ENCODE data around the gene ARMC8.

The ARMC8 gene

GRCh38 chr3:138329127-138329983 lies 142.3 kb downstream of the ARMC8 start, which contains the start of gene NME9:
Gene NME9, minus strand, starts transcription at chr3:138329851. Its CDS starts 516 bp downstream, at chr3:138329335.
- Histone ChIP-seq H3K4me3 (ENCODE audit: low read depth, low read length) (peak within 1 kb of the TSS; percentile 72), H3K27me3 (ENCODE audit: control insufficient read depth, insufficient read depth, low read length) (peaks cover 7% of the 10 kb centered on the region; the same call in 1 of the 2 replicates), H3K9ac (ENCODE audit: low read depth, low read length) (no peak within 1 kb of the TSS), H3K9me3 (ENCODE audit: control insufficient read depth, insufficient read depth, low read length) (no peaks in the 10 kb centered on the region), H3K27ac (ENCODE audit: low read depth, low read length) (no peak within 1 kb of the TSS), H3K36me3 (ENCODE audit: control insufficient read depth, insufficient read depth, low read length) (no peaks in the 10 kb centered on the region), H3K4me1 (ENCODE audit: control insufficient read depth, insufficient read depth, low read length) (peaks cover 11% of the 10 kb centered on the region)

DNA sequence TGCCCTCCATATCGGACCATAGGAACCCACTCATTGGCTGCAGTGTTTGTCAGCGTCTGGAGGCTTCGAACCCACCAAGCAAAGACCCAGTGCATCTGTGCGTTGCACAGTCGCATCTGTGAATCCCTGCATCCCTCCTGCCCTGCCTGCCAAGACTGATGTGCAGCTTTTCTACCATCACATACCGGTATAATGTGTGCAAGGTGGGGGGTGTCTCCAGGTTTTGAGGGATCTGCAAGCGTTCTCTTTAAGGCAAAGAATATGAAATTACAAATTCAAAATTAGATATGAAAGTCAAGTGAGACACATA lies 142.8 kb downstream of the ARMC8 start:
- Histone ChIP-seq H3K36me3 (ENCODE audit: control insufficient read depth, insufficient read depth, low read length) (no peaks in the 10 kb centered on the region), H3K27me3 (ENCODE audit: control insufficient read depth, insufficient read depth, low read length) (peaks cover 7% of the 10 kb centered on the region; the same call in 1 of the 2 replicates), H3K4me1 (ENCODE audit: control insufficient read depth, insufficient read depth, low read length) (peaks cover 11% of the 10 kb centered on the region), H3K27ac (ENCODE audit: low read depth, low read length) (no peak overlapping the region), H3K9ac (ENCODE audit: low read depth, low read length) (no peak overlapping the region), H3K4me3 (ENCODE audit: low read depth, low read length) (peak overlapping the region; percentile 72), H3K9me3 (ENCODE audit: control insufficient read depth, insufficient read depth, low read length) (no peaks in the 10 kb centered on the region)

GRCh38 chr3:138331143-138331894 lies 144.2 kb downstream of the ARMC8 start:
- H3K4me1 ChIP-seq (ENCODE audit: control insufficient read depth, insufficient read depth, low read length) = peaks cover 16% of the 10 kb centered on the region
- H3K9ac ChIP-seq (ENCODE audit: low read depth, low read length) = no peak overlapping the region
- H3K27me3 ChIP-seq (ENCODE audit: control insufficient read depth, insufficient read depth, low read length) = peaks cover 7% of the 10 kb centered on the region; the same call in 1 of the 2 replicates
- H3K36me3 ChIP-seq (ENCODE audit: control insufficient read depth, insufficient read depth, low read length) = no peaks in the 10 kb centered on the region
- no peak overlapping the region for H3K27ac ChIP-seq (ENCODE audit: low read depth, low read length)
- no peaks in the 10 kb centered on the region for H3K9me3 ChIP-seq (ENCODE audit: control insufficient read depth, insufficient read depth, low read length)
- no peak overlapping the region for H3K4me3 ChIP-seq (ENCODE audit: low read depth, low read length)

DNA sequence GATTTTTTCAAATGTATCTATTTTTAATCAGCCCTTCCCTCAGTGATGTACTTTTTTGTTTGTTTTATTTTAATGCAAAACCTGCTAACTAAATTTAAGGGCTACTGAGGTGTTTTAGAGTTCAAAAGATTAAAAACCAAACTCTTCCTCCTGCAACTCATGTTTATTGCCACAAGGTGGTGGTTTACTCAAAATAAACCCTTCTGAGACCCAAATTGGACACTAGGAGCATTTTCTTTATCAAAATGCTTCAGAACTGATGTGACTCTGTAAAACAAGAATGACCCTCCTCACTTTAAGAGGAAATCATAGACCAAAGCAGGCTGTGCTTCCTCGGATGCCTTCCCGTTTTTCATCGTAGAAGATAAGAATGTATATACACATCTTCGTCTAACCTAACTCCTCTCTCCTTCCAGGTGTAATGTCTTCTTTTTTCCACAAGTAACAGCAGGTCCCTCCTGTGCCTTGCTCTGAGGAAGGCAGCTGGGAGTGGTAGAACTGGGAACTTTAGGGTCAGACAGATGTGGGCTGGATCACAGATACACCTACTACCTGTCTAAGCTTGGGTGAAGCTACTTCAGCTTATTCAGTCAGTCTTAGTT lies 145.5 kb downstream of the ARMC8 start:
- H3K27ac ChIP-seq (ENCODE audit: low read depth, low read length) = no peak overlapping the region
- H3K4me3 ChIP-seq (ENCODE audit: low read depth, low read length) = no peak overlapping the region
- peaks cover 7% of the 10 kb centered on the region; the same call in 1 of the 2 replicates for H3K27me3 ChIP-seq (ENCODE audit: control insufficient read depth, insufficient read depth, low read length)
- no peaks in the 10 kb centered on the region for H3K36me3 ChIP-seq (ENCODE audit: control insufficient read depth, insufficient read depth, low read length)
- no peak overlapping the region for H3K9ac ChIP-seq (ENCODE audit: low read depth, low read length)
- no peaks in the 10 kb centered on the region for H3K9me3 ChIP-seq (ENCODE audit: control insufficient read depth, insufficient read depth, low read length)
- peaks cover 24% of the 10 kb centered on the region for H3K4me1 ChIP-seq (ENCODE audit: control insufficient read depth, insufficient read depth, low read length)

DNA sequence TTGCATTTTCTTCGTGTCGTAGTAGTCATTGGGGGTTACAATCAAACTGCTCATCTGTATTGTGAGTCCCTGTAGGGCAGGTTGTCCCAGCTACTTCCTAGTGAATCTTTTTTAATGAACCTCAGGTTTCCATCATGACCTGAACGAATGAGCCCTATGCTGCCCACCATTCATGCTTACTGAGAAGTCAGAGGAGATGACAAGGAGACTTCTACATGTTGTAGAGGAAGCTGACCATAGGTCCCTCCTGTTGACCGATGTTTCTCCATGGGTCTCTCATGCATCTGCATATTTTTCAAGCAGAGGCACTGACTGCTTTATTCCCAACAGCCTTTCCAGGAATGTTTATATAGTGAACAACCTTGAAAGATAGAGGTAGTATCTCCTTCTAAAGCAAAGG lies 147.5 kb downstream of the ARMC8 start:
- Histone ChIP-seq H3K27me3 (ENCODE audit: control insufficient read depth, insufficient read depth, low read length) (no peaks in the 10 kb centered on the region), H3K4me1 (ENCODE audit: control insufficient read depth, insufficient read depth, low read length) (peaks cover 22% of the 10 kb centered on the region), H3K9ac (ENCODE audit: low read depth, low read length) (no peak overlapping the region), H3K36me3 (ENCODE audit: control insufficient read depth, insufficient read depth, low read length) (no peaks in the 10 kb centered on the region), H3K27ac (ENCODE audit: low read depth, low read length) (no peak overlapping the region), H3K4me3 (ENCODE audit: low read depth, low read length) (no peak overlapping the region), H3K9me3 (ENCODE audit: control insufficient read depth, insufficient read depth, low read length) (no peaks in the 10 kb centered on the region)

GRCh38 chr3:138336454-138336999 lies 149.4 kb downstream of the ARMC8 start:
- no peaks in the 10 kb centered on the region for H3K27me3 ChIP-seq (ENCODE audit: control insufficient read depth, insufficient read depth, low read length)
- H3K27ac ChIP-seq (ENCODE audit: low read depth, low read length) = peak overlapping the region; percentile 44
- no peak overlapping the region for H3K4me3 ChIP-seq (ENCODE audit: low read depth, low read length)

DNA sequence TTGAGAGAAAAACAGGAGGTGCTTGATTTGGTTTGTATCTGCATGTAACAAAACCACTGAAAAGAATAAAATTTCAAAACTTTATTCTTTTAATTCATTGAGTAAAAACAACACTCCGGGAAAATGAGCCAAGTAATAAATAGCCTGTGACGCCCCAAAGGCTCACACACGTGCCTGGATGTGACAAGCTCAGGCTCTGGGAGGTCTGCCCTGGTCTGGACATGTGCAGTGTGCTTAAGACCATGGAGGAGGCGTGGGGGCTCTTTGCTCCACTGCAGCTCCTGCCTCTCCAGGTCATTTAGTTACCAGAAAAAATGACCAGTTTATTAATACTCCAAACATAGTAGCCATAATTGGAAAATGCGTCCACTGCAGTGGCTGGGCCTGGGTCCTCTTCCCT lies 151.1 kb downstream of the ARMC8 start:
- Histone ChIP-seq H3K9ac (ENCODE audit: low read depth, low read length) (no peak overlapping the region), H3K27ac (ENCODE audit: low read depth, low read length) (no peak overlapping the region), H3K4me3 (ENCODE audit: low read depth, low read length) (no peak overlapping the region), H3K9me3 (ENCODE audit: control insufficient read depth, insufficient read depth, low read length) (no peaks in the 10 kb centered on the region), H3K4me1 (ENCODE audit: control insufficient read depth, insufficient read depth, low read length) (peaks cover 18% of the 10 kb centered on the region), H3K27me3 (ENCODE audit: control insufficient read depth, insufficient read depth, low read length) (no peaks in the 10 kb centered on the region), H3K36me3 (ENCODE audit: control insufficient read depth, insufficient read depth, low read length) (no peaks in the 10 kb centered on the region)

More at GRCh38 chr3:138336454-138336999, 149.4 kb downstream of the ARMC8 start:
- H3K36me3 ChIP-seq (ENCODE audit: control insufficient read depth, insufficient read depth, low read length) = no peaks in the 10 kb centered on the region
- no peaks in the 10 kb centered on the region for H3K9me3 ChIP-seq (ENCODE audit: control insufficient read depth, insufficient read depth, low read length)
- no peak overlapping the region for H3K9ac ChIP-seq (ENCODE audit: low read depth, low read length)
- peaks cover 18% of the 10 kb centered on the region for H3K4me1 ChIP-seq (ENCODE audit: control insufficient read depth, insufficient read depth, low read length)

DNA sequence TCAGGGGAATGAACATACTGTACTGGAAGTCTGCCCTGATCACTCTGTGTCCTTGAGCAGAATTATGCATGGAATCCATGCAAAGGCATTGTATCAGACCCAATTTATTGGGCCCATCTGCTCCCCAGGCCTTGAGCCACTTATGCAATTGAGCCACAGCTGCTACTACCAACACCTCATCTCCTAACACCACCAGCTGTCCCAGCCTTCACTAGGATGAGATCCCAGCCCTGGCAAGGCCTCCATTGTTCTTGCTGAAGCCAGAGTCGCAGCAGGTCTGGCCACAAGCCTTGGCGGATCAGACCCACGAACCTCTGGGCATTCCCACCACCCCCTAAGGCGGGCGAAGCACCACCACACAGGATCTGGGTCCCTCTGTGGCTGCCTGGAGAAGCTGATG lies 151.7 kb downstream of the ARMC8 start:
- no peak overlapping the region for H3K9ac ChIP-seq (ENCODE audit: low read depth, low read length)
- H3K27me3 ChIP-seq (ENCODE audit: control insufficient read depth, insufficient read depth, low read length) = no peaks in the 10 kb centered on the region
- H3K36me3 ChIP-seq (ENCODE audit: control insufficient read depth, insufficient read depth, low read length) = no peaks in the 10 kb centered on the region
- H3K4me3 ChIP-seq (ENCODE audit: low read depth, low read length) = no peak overlapping the region
- H3K27ac ChIP-seq (ENCODE audit: low read depth, low read length) = no peak overlapping the region
- H3K9me3 ChIP-seq (ENCODE audit: control insufficient read depth, insufficient read depth, low read length) = no peaks in the 10 kb centered on the region
- H3K4me1 ChIP-seq (ENCODE audit: control insufficient read depth, insufficient read depth, low read length) = peaks cover 18% of the 10 kb centered on the region

GRCh38 chr3:138340511-138340910 lies 153.4 kb downstream of the ARMC8 start:
- Histone ChIP-seq H3K9me3 (ENCODE audit: control insufficient read depth, insufficient read depth, low read length) (no peaks in the 10 kb centered on the region), H3K4me1 (ENCODE audit: control insufficient read depth, insufficient read depth, low read length) (peaks cover 18% of the 10 kb centered on the region), H3K27me3 (ENCODE audit: control insufficient read depth, insufficient read depth, low read length) (no peaks in the 10 kb centered on the region), H3K27ac (ENCODE audit: low read depth, low read length) (no peak overlapping the region), H3K4me3 (ENCODE audit: low read depth, low read length) (no peak overlapping the region), H3K36me3 (ENCODE audit: control insufficient read depth, insufficient read depth, low read length) (no peaks in the 10 kb centered on the region), H3K9ac (ENCODE audit: low read depth, low read length) (no peak overlapping the region)

DNA sequence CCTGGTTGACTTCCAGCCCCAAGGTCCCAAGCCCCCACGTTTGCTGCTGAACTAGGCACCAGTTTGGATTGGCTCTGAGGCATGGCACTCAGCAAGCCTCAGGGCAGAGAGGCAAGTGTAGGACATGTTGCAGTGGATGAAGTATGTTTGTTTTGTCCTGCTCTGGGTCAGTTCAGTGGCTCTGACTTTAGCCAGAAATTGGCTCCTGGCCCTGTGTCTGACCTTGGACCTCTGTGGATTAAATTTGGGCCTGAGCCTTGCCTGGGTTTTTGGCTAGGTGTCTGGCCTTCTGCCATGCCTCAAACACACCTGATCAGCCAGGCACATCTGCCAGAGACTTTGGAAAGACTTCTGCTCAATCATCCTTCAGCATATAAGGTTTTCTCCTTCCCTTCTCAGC lies 157.7 kb downstream of the ARMC8 start:
- Histone ChIP-seq H3K36me3 (ENCODE audit: control insufficient read depth, insufficient read depth, low read length) (no peaks in the 10 kb centered on the region), H3K4me3 (ENCODE audit: low read depth, low read length) (no peak overlapping the region), H3K4me1 (ENCODE audit: control insufficient read depth, insufficient read depth, low read length) (peaks cover 7% of the 10 kb centered on the region), H3K9ac (ENCODE audit: low read depth, low read length) (no peak overlapping the region), H3K27ac (ENCODE audit: low read depth, low read length) (no peak overlapping the region), H3K27me3 (ENCODE audit: control insufficient read depth, insufficient read depth, low read length) (peaks cover 4% of the 10 kb centered on the region; the same call in 1 of the 2 replicates), H3K9me3 (ENCODE audit: control insufficient read depth, insufficient read depth, low read length) (no peaks in the 10 kb centered on the region)

Data from HUES48 (cell line).